GM12874 (cell line): ENCODE data around the gene HINFP.

ENCODE experiments used
- TF ChIP-seq, protein P1 (sequence below): IDR thresholded peaks from 2 replicates; pipeline ENCODE4 v1.5.1; 2011; ENCODE audit warnings: low read depth, mild to moderate bottlenecking, control low read depth, low read length, moderate library complexity; ENCODE audit not compliant: insufficient read depth

Gene HINFP, protein sequence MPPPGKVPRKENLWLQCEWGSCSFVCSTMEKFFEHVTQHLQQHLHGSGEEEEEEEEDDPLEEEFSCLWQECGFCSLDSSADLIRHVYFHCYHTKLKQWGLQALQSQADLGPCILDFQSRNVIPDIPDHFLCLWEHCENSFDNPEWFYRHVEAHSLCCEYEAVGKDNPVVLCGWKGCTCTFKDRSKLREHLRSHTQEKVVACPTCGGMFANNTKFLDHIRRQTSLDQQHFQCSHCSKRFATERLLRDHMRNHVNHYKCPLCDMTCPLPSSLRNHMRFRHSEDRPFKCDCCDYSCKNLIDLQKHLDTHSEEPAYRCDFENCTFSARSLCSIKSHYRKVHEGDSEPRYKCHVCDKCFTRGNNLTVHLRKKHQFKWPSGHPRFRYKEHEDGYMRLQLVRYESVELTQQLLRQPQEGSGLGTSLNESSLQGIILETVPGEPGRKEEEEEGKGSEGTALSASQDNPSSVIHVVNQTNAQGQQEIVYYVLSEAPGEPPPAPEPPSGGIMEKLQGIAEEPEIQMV

DNA sequence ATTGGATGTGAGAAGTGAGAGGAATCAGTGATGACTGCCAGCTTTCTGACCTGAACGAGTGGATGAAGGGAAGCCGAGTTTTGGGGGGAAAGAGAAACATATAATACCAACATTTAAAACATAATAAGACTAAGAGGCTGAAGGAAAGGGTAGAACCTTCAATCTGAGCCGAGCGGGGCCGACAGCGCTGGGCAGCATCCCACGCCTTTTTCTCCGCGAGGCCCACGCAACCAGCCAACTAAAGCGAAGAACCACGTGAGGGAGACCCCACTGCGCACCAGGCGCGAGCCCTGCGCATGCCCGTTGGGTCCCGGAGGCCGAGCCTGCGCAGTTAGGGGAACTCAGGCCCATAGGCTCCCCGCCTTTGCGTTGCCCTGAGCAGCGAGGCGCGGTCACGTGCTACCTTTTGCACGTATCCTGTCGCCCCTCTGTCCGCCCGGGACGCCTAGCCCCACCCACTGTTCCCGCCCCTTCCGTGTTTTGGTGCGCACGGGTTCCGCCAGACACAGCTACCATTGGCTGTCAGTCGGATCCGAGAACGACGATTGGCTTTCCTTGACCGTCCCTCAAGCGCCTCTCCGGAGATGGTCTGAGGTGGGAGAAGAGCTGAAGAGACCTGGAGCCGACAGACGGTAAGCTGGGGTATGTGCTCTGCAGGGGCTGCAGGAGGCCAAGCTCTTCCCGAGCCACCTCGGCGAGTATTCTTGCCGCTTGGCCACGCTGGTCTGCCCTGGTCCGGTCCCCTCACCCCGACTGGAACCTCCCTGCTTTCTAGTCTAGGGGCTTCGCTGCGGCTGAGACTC lies at the start of gene HINFP:
Gene HINFP (plus strand): TSS at position 573 of the 803 bp plus-strand sequence. CDS start 5,365 bp downstream, outside the sequence.
- TF ChIP-seq, protein P1, sequence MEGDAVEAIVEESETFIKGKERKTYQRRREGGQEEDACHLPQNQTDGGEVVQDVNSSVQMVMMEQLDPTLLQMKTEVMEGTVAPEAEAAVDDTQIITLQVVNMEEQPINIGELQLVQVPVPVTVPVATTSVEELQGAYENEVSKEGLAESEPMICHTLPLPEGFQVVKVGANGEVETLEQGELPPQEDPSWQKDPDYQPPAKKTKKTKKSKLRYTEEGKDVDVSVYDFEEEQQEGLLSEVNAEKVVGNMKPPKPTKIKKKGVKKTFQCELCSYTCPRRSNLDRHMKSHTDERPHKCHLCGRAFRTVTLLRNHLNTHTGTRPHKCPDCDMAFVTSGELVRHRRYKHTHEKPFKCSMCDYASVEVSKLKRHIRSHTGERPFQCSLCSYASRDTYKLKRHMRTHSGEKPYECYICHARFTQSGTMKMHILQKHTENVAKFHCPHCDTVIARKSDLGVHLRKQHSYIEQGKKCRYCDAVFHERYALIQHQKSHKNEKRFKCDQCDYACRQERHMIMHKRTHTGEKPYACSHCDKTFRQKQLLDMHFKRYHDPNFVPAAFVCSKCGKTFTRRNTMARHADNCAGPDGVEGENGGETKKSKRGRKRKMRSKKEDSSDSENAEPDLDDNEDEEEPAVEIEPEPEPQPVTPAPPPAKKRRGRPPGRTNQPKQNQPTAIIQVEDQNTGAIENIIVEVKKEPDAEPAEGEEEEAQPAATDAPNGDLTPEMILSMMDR: no peak

GRCh38 chr11:119077839-119078238 lies 43.5 kb upstream of the HINFP start:
- TF ChIP-seq, protein P1: no peak

GRCh38 chr11:119078675-119079420 lies 42.5 kb upstream of the HINFP start:
- TF ChIP-seq, protein P1: no peak

GRCh38 chr11:119081682-119082260 lies 39.6 kb upstream of the HINFP start:
- TF ChIP-seq, protein P1: no peak

DNA sequence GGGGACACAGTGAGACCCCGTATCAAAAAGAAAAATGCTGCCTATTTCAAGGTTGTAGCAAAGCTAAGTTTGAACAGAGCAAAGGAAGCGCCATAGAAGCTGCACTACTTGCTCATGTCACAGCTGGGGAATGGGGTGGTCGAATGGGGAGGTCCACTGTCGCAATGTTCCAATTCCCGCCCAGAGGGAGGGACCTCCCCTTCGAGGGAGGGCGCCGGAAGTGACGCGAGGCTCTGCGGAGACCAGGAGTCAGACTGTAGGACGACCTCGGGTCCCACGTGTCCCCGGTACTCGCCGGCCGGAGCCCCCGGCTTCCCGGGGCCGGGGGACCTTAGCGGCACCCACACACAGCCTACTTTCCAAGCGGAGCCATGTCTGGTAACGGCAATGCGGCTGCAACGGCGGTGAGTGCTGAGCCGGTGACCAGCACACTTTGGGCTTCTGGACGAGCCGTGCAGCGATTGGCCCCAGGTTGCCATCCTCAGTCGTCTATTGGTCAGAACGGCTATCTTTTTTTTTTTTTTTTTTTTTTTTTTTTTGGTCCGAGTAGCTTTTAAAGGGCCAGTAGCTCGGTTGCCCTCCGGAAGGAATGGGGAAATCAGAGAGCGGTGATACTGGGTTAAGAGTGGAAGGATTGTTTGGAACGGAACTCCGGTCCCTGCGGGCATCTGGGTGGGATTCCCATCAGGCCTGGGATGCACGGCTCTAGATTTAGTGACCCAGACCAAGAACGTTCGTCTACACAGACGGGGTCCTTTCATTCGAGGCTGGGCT lies 36.5 kb upstream of the HINFP start, which contains the start of gene HMBS:
Gene HMBS (plus strand): TSS at position 219 of the 774 bp plus-strand sequence. CDS start 153 bp downstream, at position 372.
- TF ChIP-seq, protein P1: no peak

GRCh38 chr11:119085437-119085847 lies 35.9 kb upstream of the HINFP start:
- TF ChIP-seq, protein P1: no peak
